Activated naive CD8-positive, alpha-beta T cell treated with anti-CD3 and anti-CD28 coated beads, Interleukin-2, amount 10 ng/mL, durations not matched to agents 7 days and 5 days (primary cell): ENCODE results near the gene DEGS2. TPM values are rescaled to one million over a fixed set of nuclear protein-coding genes. Genes with fewer than 3 reads are reported as not detected.
A peak's percentile ranks its signal among the peaks of the same experiment; 100 is the strongest.

Source experiments
- ATAC-seq: fragments of 150-1000 bp; cut with Tn5 transposase; one replicate; pipeline ENCODE4 v1.10.0; 2021; ENCODE audit warnings: low read depth, moderate library complexity
- POLR2A ChIA-PET: fragments of 350-600 bp; sonication (Branson Sonifier 250); formaldehyde crosslinking; loops from one replicate; lab custom pipeline; 2021; ENCODE audit warnings: antibody characterized with exemption; lab: Charles Lee
- DNase-seq: peaks from one replicate; pipeline ENCODE4 v3.0.0; 2021
- H3K27ac Mint-ChIP-seq: one replicate; pipeline ENCODE4 v1.8.0; 2022; ENCODE audit warnings: mild to moderate bottlenecking, mixed read lengths
- H3K27me3 Mint-ChIP-seq: one replicate; pipeline ENCODE4 v1.8.0; 2022; ENCODE audit warnings: mild to moderate bottlenecking, moderate library complexity, mixed read lengths
- H3K36me3 Mint-ChIP-seq: one replicate; pipeline ENCODE4 v1.8.0; 2021; ENCODE audit warnings: mild to moderate bottlenecking, mixed read lengths
- H3K4me1 Mint-ChIP-seq: one replicate; pipeline ENCODE4 v1.8.0; 2021; ENCODE audit warnings: mixed read lengths
- H3K4me3 Mint-ChIP-seq: one replicate; pipeline ENCODE4 v1.8.0; 2022; ENCODE audit warnings: mild to moderate bottlenecking, moderate library complexity, mixed read lengths
- H3K9me3 Mint-ChIP-seq: one replicate; pipeline ENCODE4 v1.8.0; 2021; ENCODE audit warnings: mixed read lengths
- total RNA-seq, 2 experiments: library from RNA; stranded (reverse); gene quantifications; one replicate each; pipeline ENCODE4 v1.2.3, GENCODE V29; 2021

The DEGS2 gene
- total RNA-seq, 2 experiments from 2014 or later = 0.14 to 0.28 TPM

DNA sequence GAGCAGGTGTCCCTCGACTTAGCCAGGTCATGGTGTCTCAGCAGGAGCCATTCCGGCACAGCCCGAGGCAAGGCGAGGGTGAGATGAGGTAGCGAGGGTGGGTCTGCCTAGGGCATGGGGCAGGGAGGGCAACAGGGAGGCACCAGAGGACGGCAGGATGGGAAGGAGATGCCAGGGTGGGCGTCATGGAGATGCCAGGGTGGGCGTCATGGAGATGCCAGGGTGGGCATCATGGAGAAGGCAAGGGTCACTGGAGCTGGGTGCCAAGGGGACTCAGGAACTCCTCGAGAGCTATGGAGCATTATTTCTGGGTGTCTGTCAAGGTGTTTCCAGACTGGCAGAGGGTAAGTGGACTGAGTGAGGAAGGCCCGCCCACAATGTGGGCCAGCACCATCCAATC, 7.4 kb downstream of the DEGS2 start:
- Mint-ChIP-seq H3K4me3 (no peak overlapping the region), H3K4me1 (peaks cover 14% of the 10 kb centered on the region), H3K27ac (no peak overlapping the region), H3K27me3 (peaks cover 4% of the 10 kb centered on the region), H3K36me3 (peaks cover 4% of the 10 kb centered on the region), H3K9me3 (peaks cover 6% of the 10 kb centered on the region)
- DNase-seq (no peak), ATAC-seq (no peak)
- POLR2A ChIA-PET = interaction anchor here (0.6 kb wide), 1 partner anchor 53 kb away, joined by 3 read pairs; no protein-coding TSS in a partner anchor

- no peak overlapping the region for H3K4me3 Mint-ChIP-seq
- H3K27me3 Mint-ChIP-seq = peaks cover 3% of the 10 kb centered on the region
- ATAC-seq (no peak), DNase-seq (no peak)
- H3K4me1 Mint-ChIP-seq = peaks cover 18% of the 10 kb centered on the region
- POLR2A ChIA-PET = interaction anchor here (0.6 to 1.1 kb wide), 2 partner anchors 42 to 52 kb away, joined by 3 read pairs; no protein-coding TSS in a partner anchor
- peaks cover 6% of the 10 kb centered on the region for H3K9me3 Mint-ChIP-seq
- no peak overlapping the region for H3K27ac Mint-ChIP-seq
- peaks cover 4% of the 10 kb centered on the region for H3K36me3 Mint-ChIP-seq
Observed at GRCh38 chr14:100150932-100151587, 8.4 kb downstream of the DEGS2 start.

DNA sequence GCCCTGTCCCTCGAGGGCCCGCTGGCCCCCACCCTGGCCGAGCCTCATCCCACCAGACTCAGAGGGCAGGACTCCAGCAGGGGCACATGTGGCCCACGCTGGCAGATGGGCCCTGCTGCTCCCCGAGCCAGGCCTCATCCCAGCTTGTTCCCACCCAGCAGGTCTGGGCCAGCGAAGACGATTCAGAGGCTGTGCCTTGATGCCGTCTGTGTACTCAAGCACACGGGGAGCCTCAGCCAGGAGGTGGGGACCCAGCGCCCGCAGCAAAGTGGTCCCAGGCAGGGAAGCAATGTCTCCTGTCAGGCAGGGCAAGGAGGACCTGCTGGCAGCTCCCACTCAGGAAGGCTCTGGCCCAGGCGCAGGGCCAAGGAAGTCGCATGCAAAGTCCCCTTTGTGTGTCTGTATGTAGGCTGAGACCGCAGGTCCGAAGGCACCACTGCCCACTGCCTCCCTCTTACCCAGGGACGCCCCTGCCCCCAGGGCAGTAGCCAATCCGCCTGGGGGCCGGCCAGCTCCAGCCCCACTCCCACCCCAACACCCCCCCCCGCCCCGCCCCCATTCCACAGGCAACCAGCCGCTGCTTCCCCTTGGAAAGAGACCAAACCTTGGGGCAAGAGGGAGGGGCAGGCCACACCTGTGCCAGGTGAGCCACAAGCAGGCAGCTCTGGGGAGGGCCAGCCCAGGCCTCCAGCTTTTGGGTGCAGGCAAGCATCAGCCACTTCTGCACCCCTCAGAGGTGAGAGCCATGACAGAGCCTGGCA, 9.4 kb downstream of the DEGS2 start:
- POLR2A ChIA-PET = interaction anchor here (1.1 kb wide), 1 partner anchor 43 kb away, joined by 3 read pairs; no protein-coding TSS in a partner anchor
- H3K36me3 Mint-ChIP-seq = peaks cover 2% of the 10 kb centered on the region
- H3K4me1 Mint-ChIP-seq = peaks cover 20% of the 10 kb centered on the region
- no peak for ATAC-seq
- no peak for DNase-seq
- no peak overlapping the region for H3K4me3 Mint-ChIP-seq
- peaks cover 3% of the 10 kb centered on the region for H3K27me3 Mint-ChIP-seq
- peaks cover 3% of the 10 kb centered on the region for H3K9me3 Mint-ChIP-seq
- no peak overlapping the region for H3K27ac Mint-ChIP-seq

DNA sequence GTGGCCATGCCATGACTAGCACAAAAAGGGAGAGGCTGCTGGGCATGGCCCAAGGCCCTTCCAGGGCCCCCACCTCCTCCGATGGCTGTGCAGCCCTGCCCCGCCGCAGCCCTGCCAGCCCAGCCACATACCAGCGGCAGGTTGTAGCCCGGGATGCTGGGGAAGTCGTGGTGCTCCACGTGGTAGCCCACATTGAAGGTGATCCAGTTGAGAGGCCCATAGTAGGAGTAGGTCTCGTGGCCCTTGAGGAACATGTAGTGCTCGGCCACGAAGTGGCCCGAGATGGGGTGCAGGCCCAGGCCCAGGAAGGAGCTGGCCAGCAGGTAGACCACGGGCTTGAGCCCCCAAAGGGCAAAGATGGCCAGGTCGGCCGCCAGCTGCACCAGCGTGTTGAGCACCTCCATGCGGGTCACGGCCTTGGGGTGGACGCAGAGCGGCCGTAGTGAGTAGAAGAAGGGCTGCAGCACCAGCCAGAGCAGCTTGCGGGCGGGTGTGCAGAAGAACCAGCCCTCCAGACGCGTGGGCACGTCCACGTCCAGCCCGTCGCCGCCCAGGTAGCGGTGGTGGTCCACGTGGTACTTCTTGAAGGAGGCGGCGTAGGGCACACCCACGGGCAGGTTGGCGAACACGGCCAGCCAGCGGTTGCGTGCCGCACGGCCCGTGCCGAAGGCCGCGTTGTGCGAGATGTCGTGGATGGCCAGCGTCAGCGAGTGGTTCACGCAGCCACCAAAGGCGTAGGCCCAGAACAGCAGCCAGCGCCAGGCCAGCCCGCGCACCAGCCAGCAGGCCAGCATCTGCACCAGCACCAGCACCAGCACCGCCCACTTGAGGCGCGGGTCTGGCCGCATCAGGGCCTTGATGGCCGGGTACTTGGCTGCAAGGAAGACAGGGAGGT, 10.4 kb downstream of the DEGS2 start:
- DNase-seq (no peak), ATAC-seq (no peak)
- H3K27ac Mint-ChIP-seq = peak overlapping the region; percentile 42
- peaks cover 22% of the 10 kb centered on the region for H3K4me1 Mint-ChIP-seq
- no peak overlapping the region for H3K4me3 Mint-ChIP-seq
- H3K36me3 Mint-ChIP-seq = no peaks in the 10 kb centered on the region
- POLR2A ChIA-PET = interaction anchor here (0.6 kb wide), 1 partner anchor 88 kb away, joined by 7 read pairs; no protein-coding TSS in a partner anchor
- H3K9me3 Mint-ChIP-seq = no peaks in the 10 kb centered on the region
- peaks cover 3% of the 10 kb centered on the region for H3K27me3 Mint-ChIP-seq

DNA sequence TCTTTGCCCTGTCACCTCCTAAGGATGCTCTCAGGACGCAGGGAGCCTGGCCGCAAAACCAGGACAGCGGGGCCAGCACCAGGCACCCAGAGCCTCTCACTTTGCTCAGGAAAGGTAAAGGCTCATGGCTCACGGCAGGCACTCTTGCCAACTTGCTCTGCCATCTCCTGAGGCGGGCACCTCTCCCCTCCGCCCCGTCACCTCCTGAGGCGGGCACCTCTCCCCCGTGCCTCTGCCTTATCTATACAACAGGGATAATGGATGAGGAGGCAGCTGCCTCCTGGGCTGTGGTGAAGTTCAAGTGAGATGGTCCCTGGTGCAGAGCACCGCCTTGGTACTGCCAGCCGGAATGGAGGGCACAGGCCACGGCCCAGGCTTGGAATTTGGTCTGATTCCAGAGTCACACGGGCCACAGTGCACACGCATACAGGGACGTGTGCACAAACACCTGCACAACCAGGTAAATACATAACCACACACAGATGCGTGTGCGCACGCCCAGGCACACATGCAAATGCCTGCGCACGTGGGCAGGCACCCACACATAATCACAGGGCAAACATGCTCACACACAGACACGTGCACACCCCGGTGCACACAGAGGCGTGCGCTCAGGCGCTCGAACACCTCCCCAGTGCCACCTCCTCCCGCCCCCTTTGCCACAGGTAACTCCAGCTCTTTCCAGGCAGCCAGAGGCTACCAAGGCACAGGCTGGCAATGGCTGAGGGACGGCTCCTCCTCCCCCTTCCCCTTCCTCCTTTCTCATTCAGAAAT, 11.6 kb downstream of the DEGS2 start:
- no peak for DNase-seq
- POLR2A ChIA-PET = interaction anchor here (1.1 to 2.3 kb wide), 3 partner anchors 12 to 83 kb away, joined by 3 to 11 read pairs (median 3); partner anchors contain the start of genes DEGS2 and EVL
- Mint-ChIP-seq H3K4me1 (peaks cover 22% of the 10 kb centered on the region), H3K27me3 (peaks cover under 1% of the 10 kb centered on the region), H3K4me3 (peak overlapping the region; percentile 4), H3K9me3 (no peaks in the 10 kb centered on the region), H3K36me3 (no peaks in the 10 kb centered on the region), H3K27ac (peak overlapping the region; percentile 42)
- no peak for ATAC-seq

DNA sequence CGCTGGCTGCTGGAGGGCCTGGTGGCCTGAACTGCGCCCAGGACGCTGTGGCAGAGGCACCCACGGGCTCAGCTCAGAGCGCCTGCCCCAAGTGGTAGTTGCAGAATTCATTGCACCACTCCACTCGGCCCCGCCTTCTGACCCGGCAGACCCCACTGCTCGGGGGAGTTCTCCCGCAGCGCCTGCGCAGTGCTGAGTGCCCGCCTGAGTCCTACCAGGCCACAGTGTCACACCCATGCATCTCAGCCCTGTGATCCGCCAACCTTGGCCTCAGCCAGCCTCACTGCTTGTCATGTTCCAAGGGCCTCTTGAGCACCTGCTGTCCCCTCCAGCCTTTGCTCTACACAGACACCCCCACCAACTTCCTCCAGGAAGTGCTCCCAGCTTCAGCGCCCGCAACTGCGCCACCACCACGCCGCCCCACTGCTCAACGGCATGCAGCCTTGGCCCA, 12.2 kb downstream of the DEGS2 start:
- Mint-ChIP-seq H3K4me1 (peaks cover 22% of the 10 kb centered on the region), H3K27me3 (no peaks in the 10 kb centered on the region), H3K4me3 (peak overlapping the region; percentile 4), H3K36me3 (no peaks in the 10 kb centered on the region), H3K27ac (peak overlapping the region; percentile 77), H3K9me3 (no peaks in the 10 kb centered on the region)
- POLR2A ChIA-PET = interaction anchor here (1.0 to 2.3 kb wide), 5 partner anchors 12 to 82 kb away, joined by 3 to 11 read pairs (median 3); partner anchors contain the start of genes DEGS2 and EVL
- DNase-seq = peak; percentile 78
- peak; percentile 65 for ATAC-seq

GRCh38 chr14:100146531-100147091, 12.8 kb downstream of the DEGS2 start:
- ATAC-seq = peak; percentile 5
- peak overlapping the region; percentile 77 for H3K27ac Mint-ChIP-seq

GRCh38 chr14:100145682-100146464, 13.6 kb downstream of the DEGS2 start:
- DNase-seq (no peak), ATAC-seq (peak; percentile 1)
- Mint-ChIP-seq H3K9me3 (no peaks in the 10 kb centered on the region), H3K27me3 (no peaks in the 10 kb centered on the region), H3K36me3 (no peaks in the 10 kb centered on the region), H3K27ac (peak overlapping the region; percentile 77), H3K4me3 (peak overlapping the region; percentile 30), H3K4me1 (peaks cover 23% of the 10 kb centered on the region)
- POLR2A ChIA-PET = interaction anchor here (1.1 to 2.3 kb wide), 2 partner anchors 15 to 47 kb away, joined by 3 to 11 read pairs; no protein-coding TSS in a partner anchor

More at GRCh38 chr14:100146531-100147091, 12.8 kb downstream of the DEGS2 start:
- Mint-ChIP-seq H3K36me3 (no peaks in the 10 kb centered on the region), H3K4me1 (peaks cover 22% of the 10 kb centered on the region), H3K9me3 (no peaks in the 10 kb centered on the region), H3K27me3 (no peaks in the 10 kb centered on the region), H3K4me3 (peak overlapping the region; percentile 30)
- POLR2A ChIA-PET = interaction anchor here (1.0 to 2.3 kb wide), 5 partner anchors 13 to 82 kb away, joined by 3 to 11 read pairs (median 3); partner anchors contain the start of genes DEGS2 and EVL
- peak; percentile 56 for DNase-seq

DNA sequence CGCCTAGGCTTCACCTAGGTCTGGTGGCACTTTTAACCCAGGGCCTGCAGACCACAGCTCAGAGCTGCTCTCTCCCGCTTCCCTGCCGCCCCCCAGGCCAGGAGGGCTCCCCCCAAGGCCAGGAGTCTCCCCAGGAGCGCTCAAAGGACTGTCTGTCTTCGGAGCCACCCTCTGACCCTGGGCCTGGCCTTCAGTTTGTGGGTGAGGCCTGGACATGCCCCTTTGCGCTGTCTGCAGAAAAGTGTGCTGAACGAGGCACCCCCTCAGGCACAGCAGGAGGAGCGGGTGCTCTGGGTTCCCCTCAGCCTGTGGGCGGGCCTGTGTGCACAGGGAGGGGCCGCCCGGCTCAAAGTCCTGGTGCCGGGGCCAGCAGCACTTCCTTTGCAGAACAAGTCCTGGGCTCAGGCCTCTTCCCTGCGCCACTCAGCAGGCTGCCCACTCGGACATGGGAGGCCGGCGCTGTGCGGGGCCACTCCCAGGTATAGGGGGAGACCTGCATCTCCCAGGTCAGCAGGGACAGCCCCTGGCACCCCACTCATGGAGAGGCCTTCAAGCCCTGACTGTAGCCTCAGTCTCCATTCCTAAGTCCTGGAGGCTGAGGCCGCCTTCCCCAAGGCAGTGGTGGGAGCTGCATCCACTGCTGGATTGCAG, 14.3 kb downstream of the DEGS2 start:
- no peaks in the 10 kb centered on the region for H3K36me3 Mint-ChIP-seq
- POLR2A ChIA-PET = interaction anchor here (2.3 kb wide), 1 partner anchor 48 kb away, joined by 11 read pairs; no protein-coding TSS in a partner anchor
- peak overlapping the region; percentile 25 for H3K27ac Mint-ChIP-seq
- no peaks in the 10 kb centered on the region for H3K27me3 Mint-ChIP-seq
- no peaks in the 10 kb centered on the region for H3K9me3 Mint-ChIP-seq
- ATAC-seq (no peak), DNase-seq (no peak)
- peaks cover 23% of the 10 kb centered on the region for H3K4me1 Mint-ChIP-seq
- no peak overlapping the region for H3K4me3 Mint-ChIP-seq

DNA sequence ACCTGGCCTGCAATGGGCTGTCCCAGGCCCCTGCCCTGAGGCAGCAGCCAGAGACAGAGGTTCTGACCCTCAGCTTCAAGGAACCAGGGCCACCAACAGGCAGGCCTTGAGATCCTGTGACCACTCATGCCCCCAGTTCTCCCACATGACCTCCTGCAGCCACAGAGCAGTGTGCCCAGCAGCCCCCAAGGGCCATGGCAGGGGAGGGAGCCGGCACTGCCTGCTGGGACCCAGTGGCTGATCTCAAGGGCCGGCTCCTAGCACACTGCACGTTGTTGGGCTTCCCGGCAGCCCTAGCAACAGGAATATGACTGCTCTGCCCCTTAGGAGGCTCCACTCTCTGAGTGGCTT, 14.8 kb downstream of the DEGS2 start:
- Mint-ChIP-seq H3K36me3 (peaks cover under 1% of the 10 kb centered on the region), H3K27ac (peak overlapping the region; percentile 25), H3K4me3 (no peak overlapping the region), H3K27me3 (no peaks in the 10 kb centered on the region), H3K9me3 (no peaks in the 10 kb centered on the region), H3K4me1 (peaks cover 23% of the 10 kb centered on the region)
- POLR2A ChIA-PET = no interaction called here
- DNase-seq = no peak
- ATAC-seq = no peak

GRCh38 chr14:100143934-100144333, 15.5 kb downstream of the DEGS2 start:
- DNase-seq (no peak), ATAC-seq (no peak)
- POLR2A ChIA-PET = no interaction called here
- H3K27ac Mint-ChIP-seq = no peak overlapping the region
- no peak overlapping the region for H3K4me3 Mint-ChIP-seq
- H3K4me1 Mint-ChIP-seq = peaks cover 23% of the 10 kb centered on the region
- H3K9me3 Mint-ChIP-seq = no peaks in the 10 kb centered on the region
- no peaks in the 10 kb centered on the region for H3K27me3 Mint-ChIP-seq
- peaks cover 5% of the 10 kb centered on the region for H3K36me3 Mint-ChIP-seq
